A172 (cell line): ENCODE data around the gene LRP1B. TPM values are rescaled to one million over a fixed set of nuclear protein-coding genes. Genes with fewer than 3 reads are reported as not detected.
"Not testable (repeated sequence)": the region's sequence is repeated elsewhere in the genome, so short reads cannot be mapped to it uniquely, and the experiment has no call there.

Experiments used
- DNase-seq: peaks from one replicate; pipeline ENCODE4 v3.0.0-alpha.2; 2015; ENCODE audit warnings: low spot score
- total RNA-seq: library from RNA; depleted of rRNA; stranded (reverse); fragments of >200 nt; shearing (Covaris generic); gene quantifications from 2 replicates; pipeline ENCODE4 v1.2.3, GENCODE V29; 2014

Gene LRP1B
- total RNA-seq, 1 experiment from 2014 or later = 0.03 TPM

GRCh38 chr2:141889788-141890187, 241.0 kb downstream of the LRP1B start:
- DNase-seq = no peak

DNA sequence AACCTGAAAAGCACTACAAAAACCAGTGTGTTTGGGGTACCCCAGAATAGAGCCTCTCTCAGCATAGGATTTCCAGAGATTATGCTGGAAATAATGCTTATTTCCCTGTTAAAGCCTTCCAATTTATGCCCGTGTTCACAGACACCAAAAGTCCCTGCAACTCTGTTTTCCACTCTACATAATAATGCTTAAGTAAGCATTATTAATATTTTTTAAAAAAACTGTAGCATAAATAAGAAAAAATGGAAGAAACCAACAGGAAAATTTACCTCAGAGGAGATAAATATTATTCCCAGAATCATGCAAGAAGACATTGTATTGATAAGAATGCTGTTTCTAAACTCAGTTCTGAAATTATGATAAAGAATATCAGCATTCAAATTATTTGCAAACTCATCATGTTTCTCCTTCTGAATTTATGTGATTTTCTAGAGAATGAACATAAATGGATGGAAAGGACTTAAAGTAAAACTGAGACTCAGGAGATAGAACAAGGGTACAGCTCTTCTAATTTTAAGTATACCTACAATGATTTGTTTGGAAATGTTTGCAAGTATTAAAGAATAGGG, 241.7 kb downstream of the LRP1B start:
- no peak for DNase-seq

DNA sequence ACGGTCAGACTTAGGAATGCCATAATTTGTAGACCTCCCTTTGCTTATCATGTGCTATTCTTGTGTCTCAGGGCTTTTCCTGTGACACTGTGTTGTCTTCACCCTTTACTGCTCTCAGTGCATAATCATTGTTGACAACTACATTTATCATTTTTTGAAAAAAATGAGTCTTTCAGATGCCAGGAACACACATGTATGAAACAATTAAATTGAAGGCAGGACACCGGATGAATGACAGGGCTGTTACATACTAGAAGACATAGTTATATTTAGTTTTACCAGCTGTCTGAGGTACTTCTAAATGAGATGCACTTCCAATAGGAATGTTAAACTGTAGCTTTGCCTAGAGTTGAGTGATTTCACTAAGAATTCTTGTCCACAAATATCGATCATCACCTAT, 243.5 kb downstream of the LRP1B start:
- no peak for DNase-seq

DNA sequence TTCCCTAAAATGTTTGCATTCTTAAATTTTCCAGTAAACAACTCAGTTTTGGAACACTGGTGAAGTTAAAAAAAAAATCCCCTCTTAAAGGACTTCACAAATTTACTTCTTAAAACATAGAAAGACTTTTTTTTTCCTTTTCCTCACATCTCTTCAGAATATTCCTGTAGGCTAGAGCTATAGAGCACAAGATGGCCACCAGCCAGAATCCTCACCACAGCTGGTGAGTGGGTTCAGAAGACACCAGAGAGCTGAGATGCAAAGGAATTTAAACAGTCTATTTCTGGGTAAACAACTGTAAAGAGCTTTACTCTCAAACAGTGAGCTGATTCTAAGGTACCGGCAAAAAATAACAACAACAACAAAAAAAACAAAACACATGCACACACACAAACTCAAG, 252.8 kb downstream of the LRP1B start:
- DNase-seq = no peak

DNA sequence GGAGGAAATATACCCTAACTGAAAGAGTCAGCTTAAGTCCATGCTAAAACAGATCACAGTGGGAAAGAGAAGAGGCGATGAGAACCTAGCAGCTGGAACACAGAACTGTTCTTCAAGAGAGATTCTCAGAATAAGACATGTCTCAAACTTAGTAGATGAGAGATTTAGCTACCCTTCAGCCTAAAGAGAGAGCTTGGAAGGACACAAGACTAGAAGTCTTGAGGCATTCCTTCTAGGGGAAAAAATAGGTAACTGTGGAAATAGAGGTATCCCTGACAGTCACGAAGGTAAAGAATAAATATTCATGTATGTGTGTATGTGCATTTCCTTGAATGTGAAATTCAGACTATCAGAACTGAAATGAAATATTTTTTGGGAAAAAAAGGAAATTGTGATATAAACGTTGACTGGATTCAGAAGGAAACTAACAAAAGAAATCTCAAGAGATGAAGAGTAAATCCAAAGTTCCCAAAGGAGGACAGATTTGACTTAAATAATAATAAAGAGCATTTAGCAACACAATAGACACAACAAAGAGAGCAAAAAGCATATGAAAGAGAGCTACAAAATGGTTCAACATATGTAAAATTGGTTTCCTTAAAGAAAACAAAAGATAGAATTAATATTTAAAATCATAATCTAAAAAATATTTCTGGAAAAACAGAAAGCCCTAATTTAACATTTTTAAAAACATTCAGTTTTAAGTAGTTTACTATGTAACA, 258.7 kb downstream of the LRP1B start:
- no peak for DNase-seq

GRCh38 chr2:141869572-141869971, 261.2 kb downstream of the LRP1B start:
- no peak for DNase-seq

GRCh38 chr2:141863964-141864363, 266.9 kb downstream of the LRP1B start:
- DNase-seq = no peak

DNA sequence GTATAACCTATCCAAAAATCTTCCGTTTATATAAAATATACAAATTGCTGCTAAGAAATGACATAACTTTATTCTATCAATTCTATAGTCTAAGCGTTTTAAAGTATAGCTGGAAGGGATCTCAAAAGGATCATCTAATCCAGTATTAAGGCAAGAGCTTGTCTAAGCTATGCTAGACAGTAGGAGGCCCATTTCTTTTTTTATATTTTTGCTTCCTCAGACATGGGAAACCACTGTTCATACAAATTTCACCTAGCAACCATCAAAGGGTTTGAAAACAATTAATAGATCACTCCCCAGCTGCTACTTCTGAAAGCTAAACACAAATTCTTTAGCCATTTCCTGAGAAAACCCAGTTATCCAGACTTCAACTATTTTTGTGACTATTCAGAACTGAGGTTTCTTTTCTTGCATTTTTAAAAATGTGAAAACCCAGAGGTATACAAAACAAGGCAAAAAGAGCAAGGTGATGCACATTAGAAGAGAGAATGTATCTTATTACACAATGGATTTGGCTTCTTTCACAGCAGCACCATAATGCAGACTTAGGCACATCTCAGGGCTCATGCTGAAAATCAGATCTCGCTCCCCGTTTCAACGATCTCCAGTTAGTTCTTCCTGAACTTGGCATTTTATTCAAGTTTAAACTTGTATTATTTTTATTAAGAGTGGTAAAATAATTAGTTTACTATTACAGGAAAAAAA, 274.4 kb downstream of the LRP1B start:
- DNase-seq = no peak

DNA sequence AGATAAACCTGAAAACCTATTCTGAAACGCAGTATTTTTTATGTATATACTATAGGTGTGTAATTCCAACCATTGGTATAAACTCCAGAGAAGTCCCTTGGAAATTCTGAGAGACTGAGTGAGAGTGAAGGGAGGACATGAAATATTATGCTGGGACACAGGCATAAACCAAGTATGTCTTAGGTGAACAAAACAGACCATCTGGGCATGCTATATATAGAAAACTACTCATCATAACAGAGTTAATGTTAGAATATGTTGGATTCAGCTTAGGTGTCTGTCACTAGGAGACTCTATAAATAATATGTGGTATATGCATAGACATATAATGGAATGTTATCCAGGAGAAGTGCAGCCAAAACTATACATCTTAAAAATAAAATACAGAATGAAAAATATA, 282.6 kb downstream of the LRP1B start:
- DNase-seq = no peak

DNA sequence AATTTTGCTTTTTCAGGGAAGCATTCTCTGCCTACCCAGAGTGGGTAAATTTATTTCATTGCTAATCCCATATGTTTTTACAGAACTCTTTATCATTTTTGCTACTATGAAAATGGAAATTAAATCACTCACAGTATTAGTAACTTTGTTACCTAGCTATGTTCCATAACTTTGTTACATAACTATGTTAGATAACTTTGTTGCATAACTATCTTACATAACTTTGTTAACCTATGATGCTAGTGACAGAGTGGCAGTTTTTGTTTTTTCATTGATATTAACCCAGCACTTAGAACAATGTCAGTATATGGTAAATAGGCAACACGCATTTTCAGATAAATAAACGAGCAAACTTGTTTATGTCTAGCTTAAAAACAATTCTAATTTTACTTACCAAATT, 286.6 kb downstream of the LRP1B start:
- DNase-seq = no peak

DNA sequence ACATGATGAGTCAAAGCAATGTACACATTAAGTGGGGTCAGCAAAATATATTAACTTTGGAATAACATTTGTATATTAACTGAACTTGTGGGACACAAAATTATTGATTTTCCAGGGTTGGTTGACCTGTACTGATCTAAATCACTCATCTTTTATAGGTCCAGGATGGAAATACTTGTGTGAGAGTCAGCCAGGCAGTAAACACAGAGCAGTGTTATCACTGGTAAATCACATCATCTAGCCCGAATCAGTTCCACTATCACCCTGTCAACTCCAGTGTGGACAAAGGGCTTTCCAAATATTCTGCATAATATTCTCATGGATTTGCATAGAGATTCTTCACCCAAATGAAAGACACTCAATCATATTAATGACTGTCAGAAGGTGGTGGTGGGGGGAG, 295.7 kb downstream of the LRP1B start:
- DNase-seq = no peak

DNA sequence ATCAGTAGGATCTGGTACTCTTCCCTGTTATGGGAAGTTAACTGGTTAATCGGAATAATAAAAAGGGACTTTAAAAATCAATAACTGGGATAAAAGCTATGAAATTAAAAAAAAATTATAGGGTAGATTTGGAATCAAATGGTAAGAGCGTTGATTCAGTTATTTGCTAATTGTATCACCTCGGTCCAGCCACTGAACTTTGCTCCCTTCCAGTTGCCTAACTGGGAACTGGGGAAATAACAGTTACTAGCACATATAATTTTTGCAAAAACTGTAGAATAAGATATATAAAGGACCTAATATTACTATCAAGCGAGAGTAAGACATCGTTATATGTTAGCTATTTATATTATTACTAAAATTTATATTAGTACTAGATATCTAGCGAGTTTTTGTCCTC, 302.1 kb downstream of the LRP1B start:
- no peak for DNase-seq

GRCh38 chr2:141824790-141825189, 306.0 kb downstream of the LRP1B start:
- no peak for DNase-seq

DNA sequence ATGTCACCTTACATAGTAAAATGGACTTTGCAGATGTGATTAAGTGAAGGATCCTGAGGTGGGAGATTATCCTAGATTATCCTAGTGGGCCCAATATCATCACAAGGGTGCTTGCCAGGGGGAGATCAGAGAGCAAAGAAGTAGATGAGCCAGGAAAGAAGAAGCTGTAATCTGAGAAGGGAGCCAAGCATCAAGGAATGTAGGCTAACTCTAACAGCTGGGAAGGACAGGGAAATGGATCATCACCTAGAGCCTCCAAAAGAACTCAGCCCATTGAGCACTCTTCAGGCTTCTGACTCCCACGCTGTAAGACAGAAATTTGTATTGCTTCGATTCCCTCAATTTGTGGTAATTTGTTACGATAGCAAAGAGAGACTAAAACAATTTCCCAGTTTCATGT, 309.9 kb downstream of the LRP1B start:
- no peak for DNase-seq

- DNase-seq = not testable (repeated sequence)
Measured at GRCh38 chr2:141815320-141815719, 315.5 kb downstream of the LRP1B start.

DNA sequence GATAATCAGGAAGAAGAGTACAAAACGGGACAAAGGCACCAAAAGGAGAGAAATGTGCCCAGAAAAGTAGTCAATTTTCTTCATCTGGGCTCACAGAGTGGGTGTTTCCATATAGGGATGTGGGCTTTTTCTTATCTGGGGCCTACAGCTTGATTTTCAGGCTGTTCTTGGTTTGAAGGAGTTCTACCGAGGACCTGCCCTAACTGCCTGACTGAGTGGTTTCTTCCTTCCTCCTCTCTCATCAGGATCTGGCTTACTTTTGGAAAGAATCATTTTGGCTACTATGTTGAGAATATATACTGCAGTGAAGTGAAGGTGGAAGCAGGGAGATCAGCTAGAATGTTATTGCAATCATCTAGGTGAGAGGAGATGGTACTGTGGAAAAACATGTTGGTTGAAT, 316.7 kb downstream of the LRP1B start:
- DNase-seq = no peak

GRCh38 chr2:141810148-141810547, 320.7 kb downstream of the LRP1B start:
- DNase-seq = no peak

DNA sequence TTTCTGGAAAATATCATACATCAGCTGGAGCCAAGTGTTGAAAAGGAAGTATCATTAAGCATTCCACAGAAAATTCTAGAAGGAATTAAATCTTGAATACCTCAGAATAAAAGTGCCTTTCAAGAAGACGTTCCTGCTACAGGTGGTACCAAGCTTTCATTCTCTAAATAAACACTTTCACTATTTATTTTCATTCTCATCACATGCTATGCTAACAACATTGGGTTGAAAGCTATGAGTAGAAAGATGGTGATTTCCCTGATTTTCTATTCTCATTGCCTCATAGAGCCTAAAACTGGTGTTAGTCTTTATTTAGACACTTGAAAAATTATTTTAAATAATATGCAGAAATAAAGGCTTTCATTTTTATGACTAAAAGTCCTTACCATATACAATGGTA, 324.7 kb downstream of the LRP1B start:
- no peak for DNase-seq

DNA sequence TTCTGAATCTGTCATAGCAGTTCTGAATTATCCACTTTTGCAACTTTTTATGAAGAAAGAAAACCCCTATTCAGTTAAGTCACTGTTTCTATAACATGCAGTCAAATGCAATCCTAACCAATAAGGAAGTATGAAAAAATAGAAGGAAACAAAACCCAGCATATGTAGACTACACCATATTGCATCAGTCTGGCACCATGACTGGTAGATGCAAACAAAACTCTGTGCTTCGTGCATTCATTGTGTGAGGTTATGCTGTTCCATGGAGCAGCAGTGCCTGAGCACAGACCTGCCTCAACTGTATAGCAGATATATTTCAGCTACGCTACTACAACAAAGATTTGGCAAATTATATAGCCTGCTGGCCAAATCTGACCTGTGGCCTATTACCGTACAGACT, 325.5 kb downstream of the LRP1B start:
- no peak for DNase-seq

DNA sequence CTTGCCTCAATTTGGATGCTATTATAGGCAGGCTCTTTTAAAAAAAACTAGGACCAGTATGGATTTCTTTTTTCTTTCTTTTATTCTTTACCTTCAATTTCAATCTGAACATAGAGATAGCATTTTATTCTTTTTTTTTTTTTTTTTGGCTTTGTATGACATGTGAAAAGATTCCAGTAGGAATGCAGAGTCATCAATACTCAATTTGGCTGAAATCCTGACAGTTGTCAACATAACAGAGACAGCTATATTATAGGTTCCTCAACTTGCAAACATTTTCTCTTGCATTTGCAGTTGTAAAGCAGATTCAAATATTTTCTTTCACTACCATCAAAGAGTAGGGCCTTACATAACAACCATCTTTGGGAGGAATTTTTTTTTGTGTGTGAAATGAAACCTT, 334.4 kb downstream of the LRP1B start:
- DNase-seq = no peak

GRCh38 chr2:141791521-141791920, 339.3 kb downstream of the LRP1B start:
- DNase-seq = no peak

DNA sequence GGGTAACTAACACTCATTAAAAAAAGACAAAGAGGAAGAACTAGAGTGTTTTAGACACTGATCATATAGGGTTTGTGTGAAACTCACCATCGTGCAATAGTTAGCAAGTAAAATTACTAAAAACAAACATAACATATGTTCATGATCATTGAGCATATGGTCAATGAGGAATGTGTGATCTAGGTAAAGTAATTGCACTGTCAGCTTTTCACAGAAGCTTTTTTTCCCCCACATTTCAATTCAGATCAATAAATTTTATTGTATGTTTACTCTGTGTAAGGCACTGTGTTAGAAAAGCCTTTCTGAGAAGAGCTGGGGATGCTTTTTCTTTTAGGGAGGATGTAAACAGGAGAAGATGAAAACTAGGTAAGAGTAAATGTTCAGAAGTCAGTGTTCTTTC, 348.2 kb downstream of the LRP1B start:
- no peak for DNase-seq

DNA sequence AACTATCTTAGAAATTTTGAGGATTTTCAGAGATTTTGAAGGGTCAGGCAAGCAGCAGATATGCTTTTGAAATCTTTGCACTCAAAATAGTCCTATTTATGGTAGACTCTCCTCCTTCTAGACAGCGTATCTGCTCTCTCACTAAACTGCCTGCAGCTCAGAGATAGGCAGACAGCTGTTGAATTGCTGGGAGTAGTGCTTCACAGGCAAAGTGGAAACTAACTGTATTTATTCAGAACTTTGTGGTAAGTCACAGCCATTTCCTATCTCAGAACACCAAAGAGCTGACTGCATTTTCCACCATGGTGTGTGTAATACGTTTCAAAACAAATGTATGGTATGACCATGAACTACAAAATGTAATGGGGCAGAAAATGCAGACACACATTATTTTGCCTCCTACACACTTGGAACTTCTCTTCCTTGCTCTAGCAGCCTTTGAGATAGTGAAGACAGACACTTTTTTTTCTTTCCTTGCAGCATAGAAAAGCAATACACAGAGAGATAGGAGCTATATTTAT, 352.4 kb downstream of the LRP1B start:
- DNase-seq = no peak
